ENCODE measurements around the gene MAMDC2.

The MAMDC2 gene

DNA sequence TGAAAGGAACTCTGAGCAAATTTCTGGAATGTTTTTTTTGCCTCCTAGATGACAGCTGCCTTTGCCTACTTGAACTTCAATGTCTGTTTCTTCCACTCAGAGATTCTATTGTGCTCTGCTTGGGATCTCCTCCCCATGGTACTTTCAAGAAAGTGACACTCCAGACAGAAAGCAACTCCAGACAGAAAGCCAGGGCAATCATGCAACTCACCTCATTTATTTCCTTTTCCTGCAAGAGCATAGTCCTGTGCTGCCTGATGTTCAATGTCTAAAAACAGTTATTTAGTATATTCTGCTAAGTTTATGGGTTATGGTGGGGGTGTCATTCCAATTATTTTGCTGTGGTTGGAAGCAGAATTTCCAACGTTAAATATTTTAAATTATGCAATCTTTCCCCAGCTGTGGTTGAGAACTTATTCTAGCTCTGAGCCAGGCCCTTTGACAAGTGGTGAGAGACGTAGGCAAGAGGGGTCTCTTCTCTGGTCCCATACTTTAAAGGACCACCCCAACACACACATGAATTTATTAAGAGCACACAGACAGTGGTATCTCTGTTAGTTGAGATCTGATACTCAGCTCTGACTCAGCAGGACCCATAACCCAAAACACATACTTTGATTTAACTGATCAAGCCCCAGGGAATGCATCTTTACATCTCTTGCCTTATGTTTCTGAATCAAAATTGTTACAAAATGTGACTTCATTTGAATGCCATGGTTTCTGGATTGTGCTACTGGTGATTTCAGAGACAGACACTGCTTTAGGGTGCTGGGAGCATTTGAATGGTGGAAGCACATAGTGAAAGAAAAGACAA is 39.5 kb upstream of the MAMDC2 start:
- DNase-seq (ENCODE audit: low read depth), result peak; percentile 54
- H3K4me3 ChIP-seq (ENCODE audit: low read length), result no peak overlapping the region
- TF ChIP-seq CTCF (conservative IDR thresholded peaks at IDR 0.05; ENCODE audit: low read length), result no peak

- TF ChIP-seq CTCF (conservative IDR thresholded peaks at IDR 0.05; ENCODE audit: low read length), result no peak
- no peak overlapping the region for H3K4me3 ChIP-seq (ENCODE audit: low read length)
- DNase-seq (ENCODE audit: low read depth), result peak; percentile 18
These were observed 37.3 kb upstream of the MAMDC2 start for GRCh38 chr9:70006306-70006705.

- no peak for TF ChIP-seq CTCF (conservative IDR thresholded peaks at IDR 0.05; ENCODE audit: low read length)
- DNase-seq (ENCODE audit: low read depth), result no peak
- H3K4me3 ChIP-seq (ENCODE audit: low read length), result no peak overlapping the region
These were observed 35.8 kb upstream of the MAMDC2 start for GRCh38 chr9:70007831-70008230.

GRCh38 chr9:70010015-70010414 is 33.6 kb upstream of the MAMDC2 start:
- H3K4me3 ChIP-seq (ENCODE audit: low read length), result no peak overlapping the region
- no peak for TF ChIP-seq CTCF (conservative IDR thresholded peaks at IDR 0.05; ENCODE audit: low read length)
- peak; percentile 57 for DNase-seq (ENCODE audit: low read depth)

- no peak for DNase-seq (ENCODE audit: low read depth)
- no peak for TF ChIP-seq CTCF (conservative IDR thresholded peaks at IDR 0.05; ENCODE audit: low read length)
- H3K4me3 ChIP-seq (ENCODE audit: low read length), result no peak overlapping the region
These were observed 32.3 kb upstream of the MAMDC2 start for GRCh38 chr9:70011366-70011765.

DNA sequence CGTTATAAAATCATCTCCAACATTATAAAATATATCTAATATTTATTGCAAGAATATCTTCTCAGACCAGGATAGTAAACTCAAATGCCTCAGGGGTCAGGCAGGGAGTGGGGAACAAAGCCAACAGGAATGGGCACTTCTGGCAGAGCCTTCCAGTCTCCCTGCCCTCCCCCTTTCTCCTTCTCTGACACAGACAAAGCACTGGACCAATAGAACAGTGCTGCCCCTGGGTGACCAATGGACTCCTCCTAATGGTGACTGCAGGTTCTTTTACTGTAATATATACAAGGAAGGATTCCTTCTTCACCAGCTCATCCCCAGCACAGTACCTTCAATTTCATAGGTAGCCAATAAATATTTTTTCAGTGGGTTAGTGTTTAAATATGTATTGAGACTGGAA is 31.1 kb upstream of the MAMDC2 start:
- H3K4me3 ChIP-seq (ENCODE audit: low read length), result no peak overlapping the region
- no peak for TF ChIP-seq CTCF (conservative IDR thresholded peaks at IDR 0.05; ENCODE audit: low read length)
- DNase-seq (ENCODE audit: low read depth), result no peak

DNA sequence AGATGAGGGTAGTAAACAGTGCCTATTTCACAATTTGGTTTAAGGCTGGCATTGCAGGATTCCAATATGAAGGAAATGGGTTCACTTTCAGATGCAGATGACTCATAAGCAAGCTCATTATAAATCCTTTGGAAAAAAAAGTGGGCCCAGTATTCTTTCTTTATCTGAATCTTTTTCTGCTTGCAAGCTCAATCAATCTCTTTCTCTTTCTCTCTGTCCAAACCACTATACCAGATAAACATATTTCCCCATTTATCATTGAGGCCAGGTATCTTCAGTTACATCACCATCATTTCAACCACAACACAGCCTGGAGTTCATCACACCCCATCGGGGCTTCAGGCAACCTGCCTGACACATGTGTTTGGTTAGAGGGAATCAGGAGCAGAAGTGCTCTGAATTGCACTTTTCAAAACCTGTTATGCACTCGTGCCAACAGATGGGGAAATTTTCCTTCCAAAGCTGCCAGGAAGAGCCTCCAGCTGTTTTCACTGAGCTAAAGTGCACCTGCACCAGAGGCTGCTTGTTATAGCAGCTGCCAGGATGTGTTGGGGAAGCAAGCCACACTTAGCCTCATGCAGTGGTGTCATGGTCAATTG is 30.0 kb upstream of the MAMDC2 start:
- no peak for TF ChIP-seq CTCF (conservative IDR thresholded peaks at IDR 0.05; ENCODE audit: low read length)
- peak; percentile 71 for DNase-seq (ENCODE audit: low read depth)
- H3K4me3 ChIP-seq (ENCODE audit: low read length), result no peak overlapping the region

Data from AG10803 (cell line).